SU-DHL-6 (cell line): Measurements from ENCODE around the gene ATP6V0D1.

Experiments used
- H2AFZ ChIP-seq: fragments of 200-600 bp; sonication (generic); 2 replicates; pipeline ENCODE4 v1.6.1; 2014; ENCODE audit warnings: low read depth, mild to moderate bottlenecking, moderate library complexity, mixed read lengths, antibody characterized with exemption, low read length; ENCODE audit not compliant: severe bottlenecking
- H3F3A ChIP-seq: fragments of 200-600 bp; shearing (Covaris generic); 2 replicates; pipeline ENCODE4 v1.6.0; 2016; ENCODE audit warnings: antibody characterized with exemption, mild to moderate bottlenecking; ENCODE audit not compliant: insufficient read depth
- H3K27ac ChIP-seq: fragments of 200-600 bp; sonication (generic); 2 replicates; pipeline ENCODE4 v1.5.1; 2016; ENCODE audit warnings: low read depth, mild to moderate bottlenecking, low read length, moderate library complexity, mixed read lengths
- H3K27me3 ChIP-seq: fragments of 200-600 bp; sonication (generic), shearing (Covaris generic); 2 replicates; pipeline ENCODE4 v1.6.0; 2014; ENCODE audit warnings: mild to moderate bottlenecking, low read length
- H3K36me3 ChIP-seq: fragments of 200-600 bp; sonication (generic); 2 replicates; pipeline ENCODE4 v1.6.1; 2014; ENCODE audit warnings: mild to moderate bottlenecking, low read length, mixed read lengths
- H3K4me2 ChIP-seq: fragments of 300-600, 200-600 bp; shearing (Covaris generic), sonication (generic); 2 replicates; pipeline ENCODE4 v1.6.0; 2014; ENCODE audit warnings: low read length, low read depth, mild to moderate bottlenecking; ENCODE audit not compliant: poor library complexity, severe bottlenecking
- H3K4me3 ChIP-seq: fragments of 200-600 bp; sonication (generic); 2 replicates; pipeline ENCODE4 v1.5.1; 2014; ENCODE audit warnings: antibody characterized with exemption, low read length, mild to moderate bottlenecking, mixed read lengths; ENCODE audit not compliant: insufficient read depth, poor library complexity, severe bottlenecking
- H3K79me2 ChIP-seq: fragments of 200-600 bp; sonication (generic); 2 replicates; pipeline ENCODE4 v1.6.1; 2014; ENCODE audit warnings: mild to moderate bottlenecking, low read length, moderate library complexity; ENCODE audit not compliant: insufficient read depth
- H3K9ac ChIP-seq: fragments of 200-600 bp; sonication (generic); 2 replicates; pipeline ENCODE4 v1.7.0; 2014; ENCODE audit warnings: mild to moderate bottlenecking, low read length
- H3K9me2 ChIP-seq: fragments of 200-600 bp; sonication (generic); replicated peaks from 2 replicates; pipeline ENCODE4 v1.6.1; 2014; ENCODE audit warnings: low read length; ENCODE audit not compliant: insufficient read depth
- H3K9me3 ChIP-seq: fragments of 200-600 bp; sonication (generic); 2 replicates; pipeline ENCODE4 v1.6.1; 2014; ENCODE audit warnings: low read length, mixed read lengths; ENCODE audit not compliant: insufficient read depth
- H4K20me1 ChIP-seq: fragments of 200-600 bp; sonication (generic); 2 replicates; pipeline ENCODE4 v1.6.1; 2014; ENCODE audit warnings: low read depth, mild to moderate bottlenecking, antibody characterized with exemption, low read length, moderate library complexity, mixed read lengths
- EZH2phosphoT487 ChIP-seq: fragments of 200-600 bp; sonication (generic), shearing (Covaris generic); conservative IDR thresholded peaks from 2 replicates; pipeline ENCODE4 v1.6.1; 2018; ENCODE audit warnings: mild to moderate bottlenecking, antibody characterized with exemption, low read length, moderate library complexity, mixed read lengths
- TF ChIP-seq, protein P1 (sequence below): fragments of 200-600 bp; sonication (generic); IDR thresholded peaks from one replicate; pipeline ENCODE4 v1.5.1; 2017; ENCODE audit warnings: antibody characterized with exemption, mild to moderate bottlenecking, low read length, moderate library complexity; ENCODE audit not compliant: insufficient read depth, poor library complexity, severe bottlenecking

ATP6V0D1 gene

DNA sequence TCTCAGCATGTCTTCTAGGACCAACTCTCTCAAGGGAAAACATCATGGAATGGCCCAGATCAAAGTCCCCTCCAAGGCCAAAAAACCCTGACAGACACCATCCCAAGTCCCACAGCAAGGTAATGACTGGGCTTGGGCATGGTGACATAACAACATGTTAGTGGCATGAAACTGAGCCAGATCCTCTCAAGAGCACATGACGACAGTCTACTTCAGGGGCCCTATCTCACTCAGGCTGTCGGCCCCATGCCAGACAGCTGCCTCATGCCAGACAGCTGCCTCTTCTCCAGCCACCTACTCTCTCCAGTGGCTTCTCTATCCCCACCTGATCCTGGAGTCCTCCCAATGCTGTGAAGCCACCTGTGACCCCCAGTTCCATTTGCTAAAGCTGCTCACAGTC lies 31.6 kb downstream of the ATP6V0D1 start:
- no peak overlapping the region for H3K9ac ChIP-seq
- no peak overlapping the region for H3K27ac ChIP-seq
- no peaks in the 10 kb centered on the region for H3K9me3 ChIP-seq
- no peaks in the 10 kb centered on the region for H3F3A ChIP-seq
- no peaks in the 10 kb centered on the region for H3K36me3 ChIP-seq
- H3K27me3 ChIP-seq, result no peaks in the 10 kb centered on the region
- no peak overlapping the region for H3K4me2 ChIP-seq
- no peak overlapping the region for H2AFZ ChIP-seq
- no peaks in the 10 kb centered on the region for H3K9me2 ChIP-seq
- H3K4me3 ChIP-seq, result no peak overlapping the region
- H4K20me1 ChIP-seq, result no peaks in the 10 kb centered on the region
- H3K79me2 ChIP-seq, result no peaks in the 10 kb centered on the region; the same call in 1 of the 2 replicates
- TF ChIP-seq, protein P1, sequence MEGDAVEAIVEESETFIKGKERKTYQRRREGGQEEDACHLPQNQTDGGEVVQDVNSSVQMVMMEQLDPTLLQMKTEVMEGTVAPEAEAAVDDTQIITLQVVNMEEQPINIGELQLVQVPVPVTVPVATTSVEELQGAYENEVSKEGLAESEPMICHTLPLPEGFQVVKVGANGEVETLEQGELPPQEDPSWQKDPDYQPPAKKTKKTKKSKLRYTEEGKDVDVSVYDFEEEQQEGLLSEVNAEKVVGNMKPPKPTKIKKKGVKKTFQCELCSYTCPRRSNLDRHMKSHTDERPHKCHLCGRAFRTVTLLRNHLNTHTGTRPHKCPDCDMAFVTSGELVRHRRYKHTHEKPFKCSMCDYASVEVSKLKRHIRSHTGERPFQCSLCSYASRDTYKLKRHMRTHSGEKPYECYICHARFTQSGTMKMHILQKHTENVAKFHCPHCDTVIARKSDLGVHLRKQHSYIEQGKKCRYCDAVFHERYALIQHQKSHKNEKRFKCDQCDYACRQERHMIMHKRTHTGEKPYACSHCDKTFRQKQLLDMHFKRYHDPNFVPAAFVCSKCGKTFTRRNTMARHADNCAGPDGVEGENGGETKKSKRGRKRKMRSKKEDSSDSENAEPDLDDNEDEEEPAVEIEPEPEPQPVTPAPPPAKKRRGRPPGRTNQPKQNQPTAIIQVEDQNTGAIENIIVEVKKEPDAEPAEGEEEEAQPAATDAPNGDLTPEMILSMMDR, result no peak

DNA sequence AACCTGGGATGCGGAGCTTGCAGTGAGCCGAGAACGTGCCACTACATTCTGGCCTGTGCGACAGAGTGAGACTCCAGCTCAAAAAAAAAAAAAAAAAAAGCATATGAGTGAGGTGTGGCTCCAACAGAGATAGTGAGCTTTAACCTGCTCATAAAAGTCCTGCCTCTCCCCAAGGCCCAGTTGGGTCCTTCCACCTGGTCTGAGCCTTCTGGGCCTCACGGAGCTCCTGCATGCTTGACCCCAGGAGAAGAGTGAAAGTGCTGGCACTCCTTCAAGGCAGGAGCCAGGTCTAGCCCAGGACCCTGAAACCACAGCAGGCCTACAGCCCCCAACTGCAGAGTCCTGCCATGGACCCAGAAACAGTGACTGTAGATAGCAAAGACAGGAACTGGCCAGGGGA lies 32.4 kb downstream of the ATP6V0D1 start:
- no peaks in the 10 kb centered on the region for H3F3A ChIP-seq
- H3K9ac ChIP-seq, result no peak overlapping the region
- H2AFZ ChIP-seq, result no peak overlapping the region
- no peaks in the 10 kb centered on the region for H3K27me3 ChIP-seq
- no peaks in the 10 kb centered on the region for H4K20me1 ChIP-seq
- no peak overlapping the region for H3K27ac ChIP-seq
- no peaks in the 10 kb centered on the region for H3K36me3 ChIP-seq
- no peak for TF ChIP-seq EZH2phosphoT487
- TF ChIP-seq, protein P1, result no peak
- H3K79me2 ChIP-seq, result no peaks in the 10 kb centered on the region; the same call in 1 of the 2 replicates
- H3K4me3 ChIP-seq, result no peak overlapping the region
- no peaks in the 10 kb centered on the region for H3K9me2 ChIP-seq
- no peaks in the 10 kb centered on the region for H3K9me3 ChIP-seq
- H3K4me2 ChIP-seq, result no peak overlapping the region

DNA sequence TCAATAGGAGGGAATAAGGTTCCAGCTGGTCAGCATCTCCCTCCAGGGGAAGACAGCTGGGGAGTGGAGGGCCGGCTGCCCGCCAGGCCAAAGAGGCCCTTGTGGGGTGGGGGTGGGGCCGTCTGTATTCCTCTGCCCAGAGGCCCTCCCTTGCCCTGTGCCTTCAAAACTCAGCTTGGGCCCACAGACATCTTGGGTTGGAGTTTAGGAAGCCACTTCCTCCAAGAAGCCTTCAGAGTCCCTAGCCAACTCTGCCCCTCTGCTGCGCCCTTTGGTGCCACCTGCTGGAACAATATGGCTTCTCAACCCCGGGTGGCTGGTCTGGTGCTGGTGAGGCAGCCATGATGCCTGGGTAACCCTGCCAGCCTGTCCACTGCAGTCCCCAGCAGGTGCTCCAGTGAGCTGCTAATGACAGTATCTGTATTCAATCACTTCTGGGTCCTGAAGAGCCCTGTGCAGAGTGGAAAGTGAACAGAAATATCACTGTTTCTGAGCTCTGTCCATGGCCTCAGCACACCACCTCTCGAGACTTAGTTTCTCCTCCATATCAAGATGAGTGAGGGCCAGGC lies 33.4 kb downstream of the ATP6V0D1 start:
- H3K9ac ChIP-seq, result no peak overlapping the region
- H3K79me2 ChIP-seq, result no peaks in the 10 kb centered on the region; the same call in 1 of the 2 replicates
- H4K20me1 ChIP-seq, result no peaks in the 10 kb centered on the region
- H3F3A ChIP-seq, result no peaks in the 10 kb centered on the region
- H2AFZ ChIP-seq, result no peak overlapping the region
- H3K4me2 ChIP-seq, result no peak overlapping the region
- no peaks in the 10 kb centered on the region for H3K36me3 ChIP-seq
- H3K4me3 ChIP-seq, result no peak overlapping the region
- H3K27ac ChIP-seq, result no peak overlapping the region
- H3K9me3 ChIP-seq, result no peaks in the 10 kb centered on the region
- H3K9me2 ChIP-seq, result no peaks in the 10 kb centered on the region
- no peaks in the 10 kb centered on the region for H3K27me3 ChIP-seq
- TF ChIP-seq, protein P1, result peak; percentile 57
- TF ChIP-seq EZH2phosphoT487, result no peak
